HAP-1 (cell line): ENCODE results near the gene ACTRT1.

Source experiments
- DNase-seq, 2 experiments: peaks; one replicate each; pipeline ENCODE4 v3.0.0-alpha.2; 2016 to 2020; ENCODE audit warnings: low spot score in 2 of 2
- H3K27me3 ChIP-seq: fragments of 250-450 bp; sonication (Bioruptor Pico); 2 replicates; pipeline ENCODE4 v1.5.1; 2020; ENCODE audit warnings: low read depth, mild to moderate bottlenecking, moderate library complexity
- H3K36me3 ChIP-seq: fragments of 250-450 bp; sonication (Bioruptor Pico); replicated peaks from 2 replicates; pipeline ENCODE4 v1.5.1; 2020; ENCODE audit warnings: mild to moderate bottlenecking
- H3K4me1 ChIP-seq: fragments of 250-450 bp; sonication (Bioruptor Pico); 2 replicates; pipeline ENCODE4 v1.5.1; 2020; ENCODE audit warnings: mild to moderate bottlenecking
- H3K4me3 ChIP-seq: fragments of 250-450 bp; sonication (Bioruptor Pico); 2 replicates; pipeline ENCODE4 v1.5.1; 2020; ENCODE audit warnings: mild to moderate bottlenecking, moderate library complexity
- H3K9me3 ChIP-seq: fragments of 250-450 bp; sonication (Bioruptor Pico); 2 replicates; pipeline ENCODE4 v1.5.1; 2020; ENCODE audit warnings: mild to moderate bottlenecking, moderate library complexity
- in situ Hi-C: fragments of 300-500 bp; cut with MboI; formaldehyde crosslinking; loops from 3 replicates; pipeline ENCODE4 v1.14.3; 2020; ENCODE audit warnings: low sequenced_read_pairs, inconsistent platforms, mixed read lengths

Gene ACTRT1

DNA sequence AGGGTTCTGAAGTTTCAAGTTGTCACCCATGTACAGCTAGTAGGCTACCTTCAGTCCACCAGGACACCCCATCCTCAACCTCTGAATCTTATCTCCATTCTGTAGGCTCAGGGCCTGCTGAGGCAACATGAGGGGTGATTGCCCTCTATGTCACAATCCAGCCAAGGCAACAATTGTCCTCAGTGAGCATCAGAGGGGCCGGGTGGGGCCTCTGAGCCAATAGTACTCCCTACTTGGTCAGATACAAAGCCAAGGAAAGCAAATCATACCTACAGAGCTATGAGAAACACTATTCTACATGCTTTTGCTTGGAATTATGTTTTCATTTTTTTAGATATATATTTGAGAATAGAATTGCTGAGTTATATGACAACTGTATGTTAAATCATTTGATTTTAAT is at the start of gene ACTRT1:
ACTRT1 (minus strand) TSS at position 101 of the 400 bp plus-strand sequence. CDS start 197 bp downstream, outside the sequence.
- no peaks in the 10 kb centered on the region for H3K9me3 ChIP-seq
- no peaks in the 10 kb centered on the region for H3K27me3 ChIP-seq
- in situ Hi-C loops, result no loop called here
- no peak for DNase-seq
- no peaks in the 10 kb centered on the region for H3K36me3 ChIP-seq
- no peak within 1 kb of the TSS for H3K4me3 ChIP-seq
- H3K4me1 ChIP-seq, result no peaks in the 10 kb centered on the region

DNA sequence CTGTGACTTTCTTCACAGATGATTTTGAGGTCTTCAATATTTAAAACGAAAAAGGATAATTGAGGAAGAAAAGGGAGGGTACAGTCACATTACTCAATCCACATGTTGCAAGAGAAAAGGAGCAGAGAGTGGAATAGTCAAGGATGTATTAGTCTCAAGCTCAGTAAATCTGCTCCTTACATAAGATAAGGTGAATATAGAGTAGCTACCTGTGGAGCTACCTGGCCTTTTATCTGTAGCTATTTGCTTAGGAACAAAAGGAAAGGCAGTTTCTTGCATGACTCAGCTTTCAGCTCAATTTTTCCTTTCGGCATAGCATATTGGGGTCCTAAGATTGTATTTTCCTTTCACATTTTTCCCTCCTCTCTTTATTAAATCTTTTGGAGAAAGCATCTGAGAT is 26.3 kb upstream of the ACTRT1 start:
- Histone ChIP-seq H3K36me3 (no peaks in the 10 kb centered on the region), H3K9me3 (no peaks in the 10 kb centered on the region), H3K4me1 (no peaks in the 10 kb centered on the region), H3K27me3 (no peaks in the 10 kb centered on the region), H3K4me3 (no peak overlapping the region)
- in situ Hi-C loops, result no loop called here
- DNase-seq, result no peak

DNA sequence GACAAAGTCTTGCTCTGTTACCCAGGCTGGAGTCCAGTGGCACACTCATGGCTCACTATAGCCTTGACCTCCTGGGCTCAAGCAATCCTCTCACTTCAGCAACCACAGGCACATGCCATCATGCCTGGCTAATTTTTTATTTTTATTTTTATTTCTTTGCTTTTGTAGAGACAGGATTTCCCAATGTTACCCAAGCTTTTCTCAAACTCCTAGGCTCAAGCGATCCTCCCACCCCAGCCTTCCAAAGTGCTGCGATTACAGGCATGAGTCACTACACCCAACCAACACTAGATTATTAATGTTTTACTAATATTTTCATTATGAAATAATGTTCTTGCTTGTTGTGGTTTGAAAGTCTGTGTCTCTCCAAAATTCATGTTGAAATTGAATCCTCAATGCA is 5.2 kb upstream of the ACTRT1 start:
- DNase-seq, result no peak
- H3K4me1 ChIP-seq, result no peaks in the 10 kb centered on the region
- no peaks in the 10 kb centered on the region for H3K9me3 ChIP-seq
- H3K4me3 ChIP-seq, result no peak overlapping the region
- no peaks in the 10 kb centered on the region for H3K27me3 ChIP-seq
- no peaks in the 10 kb centered on the region for H3K36me3 ChIP-seq
- in situ Hi-C loops, result no loop called here

DNA sequence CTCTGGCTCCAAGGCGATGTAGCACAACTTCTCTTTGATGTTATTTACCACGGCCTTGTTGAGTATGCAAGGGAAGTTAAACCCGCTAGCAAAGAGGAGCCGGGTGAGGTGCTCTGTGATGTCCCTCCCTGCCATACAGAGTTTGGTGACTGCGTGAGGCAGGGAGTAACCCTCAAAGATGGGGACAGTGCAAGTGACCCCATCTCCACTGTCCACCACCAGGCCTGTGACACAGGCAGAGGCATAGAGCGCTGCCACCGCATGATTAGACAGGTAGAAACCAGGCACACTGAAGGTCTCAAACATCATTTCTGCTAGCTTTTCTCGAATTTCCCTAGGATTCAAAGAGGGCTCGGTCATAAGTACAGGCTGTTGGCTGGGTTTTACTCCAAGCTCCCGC is 677 bp downstream of the ACTRT1 start:
- H3K9me3 ChIP-seq, result no peaks in the 10 kb centered on the region
- DNase-seq, result no peak
- in situ Hi-C loops, result no loop called here
- H3K27me3 ChIP-seq, result no peaks in the 10 kb centered on the region
- no peaks in the 10 kb centered on the region for H3K36me3 ChIP-seq
- H3K4me1 ChIP-seq, result no peaks in the 10 kb centered on the region
- H3K4me3 ChIP-seq, result no peak overlapping the region

DNA sequence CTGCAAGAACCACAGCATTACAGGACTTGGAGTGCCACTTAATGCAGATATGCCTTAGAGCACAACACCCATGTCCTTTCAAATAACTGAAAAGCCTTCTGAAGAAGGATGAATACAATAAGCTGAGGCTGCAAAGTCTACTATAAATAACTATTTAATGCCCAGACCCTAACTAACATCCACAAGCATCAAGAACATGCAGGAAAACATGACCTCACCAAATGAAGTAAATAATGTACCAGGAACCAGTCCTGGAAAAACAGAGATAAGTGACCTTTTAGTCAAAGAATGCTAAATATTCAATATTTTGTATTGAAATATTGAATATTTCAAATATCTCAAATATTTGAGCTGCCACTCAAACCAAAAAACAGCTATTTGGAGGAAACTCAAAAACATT is 16.9 kb downstream of the ACTRT1 start:
- Histone ChIP-seq H3K9me3 (no peaks in the 10 kb centered on the region), H3K27me3 (no peaks in the 10 kb centered on the region), H3K4me1 (no peaks in the 10 kb centered on the region), H3K36me3 (no peaks in the 10 kb centered on the region), H3K4me3 (no peak overlapping the region)
- in situ Hi-C loops, result no loop called here
- DNase-seq, result no peak

DNA sequence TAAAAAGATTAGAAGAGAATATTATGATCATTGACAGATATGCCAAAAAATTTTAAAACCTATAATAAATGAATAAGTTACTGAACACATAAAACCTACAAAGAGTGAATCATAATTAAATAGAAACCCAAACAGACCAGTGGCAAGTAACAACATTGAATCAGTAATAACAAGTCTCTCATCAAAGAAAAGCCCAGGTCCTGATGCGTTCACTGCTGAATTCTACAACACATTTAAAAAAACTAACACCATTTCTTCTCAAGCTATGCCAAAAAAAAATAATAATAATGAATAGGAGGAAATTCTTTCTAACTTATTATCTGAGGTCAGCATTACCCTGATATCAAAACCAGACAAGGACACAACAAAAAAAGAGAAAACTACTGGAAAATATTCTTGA is 30.6 kb downstream of the ACTRT1 start:
- H3K4me3 ChIP-seq, result no peak overlapping the region
- H3K36me3 ChIP-seq, result no peaks in the 10 kb centered on the region
- no peaks in the 10 kb centered on the region for H3K4me1 ChIP-seq
- no peak for DNase-seq
- in situ Hi-C loops, result no loop called here
- H3K27me3 ChIP-seq, result no peaks in the 10 kb centered on the region
- H3K9me3 ChIP-seq, result no peaks in the 10 kb centered on the region

DNA sequence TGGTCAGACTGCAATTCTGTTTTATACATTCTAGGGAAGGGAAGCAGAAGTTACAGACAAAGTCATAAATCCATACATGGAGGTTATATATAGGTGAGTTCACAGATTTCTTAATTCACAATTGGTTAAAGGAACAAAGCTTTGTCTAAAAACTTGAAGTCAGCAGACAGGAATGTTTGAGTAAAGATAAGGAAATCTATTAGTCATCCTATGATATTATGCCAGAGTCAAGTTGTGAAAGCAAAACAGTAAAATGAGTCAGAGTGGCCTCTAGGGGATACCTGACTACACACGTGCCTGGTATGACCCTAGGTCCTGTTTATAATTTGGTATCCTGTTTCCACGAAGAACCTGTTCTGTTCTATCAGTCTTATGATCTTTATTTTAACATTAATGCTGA is 31.5 kb downstream of the ACTRT1 start:
- H3K4me3 ChIP-seq, result no peak overlapping the region
- no peaks in the 10 kb centered on the region for H3K36me3 ChIP-seq
- H3K27me3 ChIP-seq, result no peaks in the 10 kb centered on the region
- H3K4me1 ChIP-seq, result no peaks in the 10 kb centered on the region
- H3K9me3 ChIP-seq, result no peaks in the 10 kb centered on the region
- no peak for DNase-seq
- in situ Hi-C loops, result no loop called here

DNA sequence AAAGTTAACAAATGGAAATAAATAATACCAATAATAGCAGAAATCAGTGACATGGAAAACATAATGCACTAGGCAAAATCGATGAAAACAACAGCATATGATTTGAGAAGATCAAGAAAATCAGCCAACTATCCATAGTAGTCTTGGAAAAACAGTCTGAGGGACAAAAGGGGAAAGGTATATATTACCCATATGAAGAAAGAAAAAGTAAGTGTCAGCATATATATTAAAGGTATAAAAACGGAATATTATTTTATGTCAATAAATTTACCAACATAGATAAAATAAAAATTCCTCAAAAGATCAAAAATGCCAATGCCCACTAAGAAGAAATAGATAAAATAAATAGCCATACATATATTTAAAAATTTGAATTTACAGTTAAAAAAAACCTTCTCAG is 33.0 kb downstream of the ACTRT1 start:
- Histone ChIP-seq H3K4me1 (no peaks in the 10 kb centered on the region), H3K4me3 (no peak overlapping the region), H3K9me3 (no peaks in the 10 kb centered on the region), H3K36me3 (no peaks in the 10 kb centered on the region), H3K27me3 (no peaks in the 10 kb centered on the region)
- DNase-seq, result no peak
- in situ Hi-C loops, result no loop called here

DNA sequence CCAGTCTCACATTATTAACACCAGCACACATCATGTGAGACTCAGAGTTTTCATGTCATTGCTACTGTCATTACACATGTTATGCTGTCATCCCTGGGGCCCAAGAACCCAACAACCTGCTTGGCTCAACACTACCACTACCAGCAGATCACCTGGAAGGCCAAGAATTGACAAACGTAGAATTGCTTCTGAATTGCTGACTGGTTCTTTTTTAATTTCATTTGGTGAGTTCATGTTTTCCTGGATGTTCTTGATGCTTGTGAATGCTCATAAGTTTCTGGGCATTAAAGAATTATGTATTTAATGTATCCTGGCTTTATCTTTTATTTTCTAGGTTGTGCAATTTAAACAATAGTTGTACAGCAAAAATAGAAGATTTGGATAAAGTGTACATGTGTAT is 40.2 kb downstream of the ACTRT1 start:
- H3K4me1 ChIP-seq, result no peaks in the 10 kb centered on the region
- no peaks in the 10 kb centered on the region for H3K27me3 ChIP-seq
- H3K9me3 ChIP-seq, result no peaks in the 10 kb centered on the region
- DNase-seq, result no peak
- H3K4me3 ChIP-seq, result no peak overlapping the region
- in situ Hi-C loops, result no loop called here
- no peaks in the 10 kb centered on the region for H3K36me3 ChIP-seq

DNA sequence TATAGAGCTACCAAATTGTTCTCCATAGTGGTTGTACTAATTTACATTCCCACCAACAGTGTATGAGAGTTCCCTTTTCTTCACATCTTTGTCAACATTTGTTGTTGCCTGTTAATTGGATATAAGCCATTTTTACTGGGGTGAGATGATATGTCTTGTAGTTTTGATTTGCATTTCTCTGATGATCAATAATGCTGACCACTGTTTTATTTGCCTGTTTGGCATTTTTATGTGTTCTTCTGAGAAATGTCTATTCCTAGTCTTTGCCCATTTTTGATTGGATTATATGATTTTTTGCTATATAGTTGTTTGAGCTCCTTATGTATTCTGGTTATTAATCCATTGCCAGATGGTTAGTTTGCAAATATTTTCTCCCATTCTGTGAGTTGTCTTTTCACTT is 44.3 kb downstream of the ACTRT1 start:
- no peak for DNase-seq
- Histone ChIP-seq H3K9me3 (no peaks in the 10 kb centered on the region), H3K4me1 (no peaks in the 10 kb centered on the region), H3K4me3 (no peak overlapping the region), H3K36me3 (no peaks in the 10 kb centered on the region), H3K27me3 (no peaks in the 10 kb centered on the region)
- in situ Hi-C loops, result no loop called here
